ENCODE results near the gene CHID1. TPM values are rescaled to one million over a fixed set of nuclear protein-coding genes. Genes with fewer than 3 reads are reported as not detected.

CHID1 gene
- total RNA-seq, 4 donors from 2014 or later, result 37.4 to 55.4 (median 47.2) TPM

DNA sequence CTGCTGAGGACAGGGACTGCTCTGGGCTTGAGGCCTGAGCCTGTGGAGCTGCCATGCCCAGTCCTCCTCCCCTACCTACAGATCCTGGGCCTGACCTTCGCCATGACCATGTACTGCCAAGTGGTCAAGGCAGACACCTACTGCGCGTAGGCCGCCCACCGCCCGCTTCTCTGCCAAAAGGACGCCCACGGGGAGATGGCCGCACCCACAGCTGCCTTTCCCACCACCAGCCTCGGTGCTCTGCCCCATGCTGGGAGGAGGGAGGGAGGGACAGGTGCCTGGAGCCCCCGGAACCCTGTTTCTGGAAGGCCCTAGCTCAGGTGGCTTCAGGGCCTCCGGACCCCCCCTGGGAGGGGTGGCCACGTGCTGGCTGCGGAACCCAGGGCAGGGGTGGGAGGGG, 44.1 kb downstream of the CHID1 start:
- no peak for DNase-seq (ENCODE audit: extremely low spot score)
- Histone ChIP-seq H3K9me3 (no peaks in the 10 kb centered on the region), H3K4me1 (peaks cover 7 to 12% (median 10%) of the 10 kb centered on the region in 4 donors), H3K27ac (replicated peaks in 1 of 4) (no peak overlapping the region), H3K27me3 (no peaks in the 10 kb centered on the region), H3K36me3 (peaks cover 36 to 76% (median 57%) of the 10 kb centered on the region in 4 donors), H3K4me3 (no peak overlapping the region)
- TF ChIP-seq POLR2A (IDR thresholded peaks at IDR 0.05; ENCODE audit: low read depth) (no peak), EP300 (IDR thresholded peaks at IDR 0.05) (no peak), POLR2AphosphoS5 (IDR thresholded peaks at IDR 0.05) (no peak)
- TF ChIP-seq, protein P1, sequence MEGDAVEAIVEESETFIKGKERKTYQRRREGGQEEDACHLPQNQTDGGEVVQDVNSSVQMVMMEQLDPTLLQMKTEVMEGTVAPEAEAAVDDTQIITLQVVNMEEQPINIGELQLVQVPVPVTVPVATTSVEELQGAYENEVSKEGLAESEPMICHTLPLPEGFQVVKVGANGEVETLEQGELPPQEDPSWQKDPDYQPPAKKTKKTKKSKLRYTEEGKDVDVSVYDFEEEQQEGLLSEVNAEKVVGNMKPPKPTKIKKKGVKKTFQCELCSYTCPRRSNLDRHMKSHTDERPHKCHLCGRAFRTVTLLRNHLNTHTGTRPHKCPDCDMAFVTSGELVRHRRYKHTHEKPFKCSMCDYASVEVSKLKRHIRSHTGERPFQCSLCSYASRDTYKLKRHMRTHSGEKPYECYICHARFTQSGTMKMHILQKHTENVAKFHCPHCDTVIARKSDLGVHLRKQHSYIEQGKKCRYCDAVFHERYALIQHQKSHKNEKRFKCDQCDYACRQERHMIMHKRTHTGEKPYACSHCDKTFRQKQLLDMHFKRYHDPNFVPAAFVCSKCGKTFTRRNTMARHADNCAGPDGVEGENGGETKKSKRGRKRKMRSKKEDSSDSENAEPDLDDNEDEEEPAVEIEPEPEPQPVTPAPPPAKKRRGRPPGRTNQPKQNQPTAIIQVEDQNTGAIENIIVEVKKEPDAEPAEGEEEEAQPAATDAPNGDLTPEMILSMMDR (IDR thresholded peaks at IDR 0.05), result no peak
- intact Hi-C loops (cut with DNase I), result no loop called here
- WGBS, result 77% methylated on average over 7 of the region's 14 CpGs

DNA sequence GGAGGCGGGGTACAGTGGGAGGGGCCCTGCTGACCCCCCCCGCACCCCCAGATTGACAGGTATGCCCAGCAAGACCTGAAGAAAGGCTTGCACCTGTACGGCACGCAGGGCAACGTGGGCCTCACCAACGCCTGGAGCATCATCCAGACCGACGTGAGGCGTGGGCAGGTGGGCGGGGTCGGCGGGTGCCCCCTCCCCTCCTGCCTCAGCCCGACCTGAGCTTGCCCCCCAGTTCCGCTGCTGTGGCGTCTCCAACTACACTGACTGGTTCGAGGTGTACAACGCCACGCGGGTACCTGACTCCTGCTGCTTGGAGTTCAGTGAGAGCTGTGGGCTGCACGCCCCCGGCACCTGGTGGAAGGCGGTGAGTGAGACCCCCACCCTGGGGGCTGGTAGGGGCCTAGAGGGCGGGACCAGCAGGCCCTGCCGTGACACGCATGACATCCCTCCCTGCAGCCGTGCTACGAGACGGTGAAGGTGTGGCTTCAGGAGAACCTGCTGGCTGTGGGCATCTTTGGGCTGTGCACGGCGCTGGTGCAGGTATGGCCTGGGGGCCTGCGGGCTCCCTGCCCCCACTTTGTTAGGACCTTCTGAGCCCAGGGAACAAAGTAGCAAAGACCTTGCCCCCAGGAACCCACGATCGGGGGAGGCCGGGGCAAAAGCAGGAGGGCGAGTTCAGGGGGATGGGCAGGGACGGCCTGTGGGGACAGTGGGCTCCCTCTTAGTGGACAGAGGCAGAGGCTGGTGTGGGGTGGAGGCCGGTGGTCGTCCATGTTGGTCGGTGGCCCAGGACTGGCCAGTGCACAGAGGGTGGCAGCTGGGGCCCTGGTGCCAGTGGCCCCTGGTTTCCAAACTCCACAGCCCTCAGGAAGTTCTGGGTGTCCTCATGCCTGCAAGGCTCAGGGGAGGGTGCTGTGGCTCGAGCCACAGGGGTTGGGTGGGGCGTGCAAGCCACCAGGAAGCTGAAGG, 44.9 kb downstream of the CHID1 start:
- peaks cover 7 to 14% (median 11%) of the 10 kb centered on the region in 4 donors for H3K4me1 ChIP-seq
- no peaks in the 10 kb centered on the region for H3K9me3 ChIP-seq
- H3K36me3 ChIP-seq, result peaks cover 36 to 76% (median 57%) of the 10 kb centered on the region in 4 donors
- TF ChIP-seq EP300 (IDR thresholded peaks at IDR 0.05), result no peak
- TF ChIP-seq POLR2A (IDR thresholded peaks at IDR 0.05; ENCODE audit: low read depth), result no peak
- TF ChIP-seq, protein P1 (IDR thresholded peaks at IDR 0.05), result no peak
- no peak for TF ChIP-seq POLR2AphosphoS5 (IDR thresholded peaks at IDR 0.05)
- no peak for DNase-seq (ENCODE audit: extremely low spot score)
- H3K27me3 ChIP-seq, result no peaks in the 10 kb centered on the region
- no peak overlapping the region for H3K4me3 ChIP-seq
- 91% methylated on average over 14 of the region's 41 CpGs for WGBS
- intact Hi-C loops (cut with DNase I), result no loop called here
- no peak overlapping the region for H3K27ac ChIP-seq (replicated peaks in 1 of 4)

DNA sequence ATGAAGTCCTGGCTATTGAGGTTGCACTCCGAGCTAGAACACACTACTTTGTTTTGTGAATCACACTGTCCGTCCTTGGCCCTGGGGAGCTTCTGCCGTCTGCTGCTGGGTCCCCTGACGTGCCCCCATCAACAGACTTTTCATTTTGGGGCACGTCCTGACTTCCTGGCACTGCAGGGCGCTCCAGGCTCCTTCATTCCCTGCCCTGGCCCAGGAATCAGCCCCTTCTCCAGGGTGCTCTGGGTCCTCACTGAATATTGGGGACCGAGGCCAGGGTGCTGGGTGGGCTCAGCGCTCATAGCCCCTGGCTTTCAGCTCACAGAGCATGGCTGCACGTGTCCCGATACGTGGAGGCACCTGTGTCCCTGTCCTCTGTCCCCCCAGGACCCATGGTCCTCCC, 45.7 kb downstream of the CHID1 start:
- intact Hi-C loops (cut with DNase I), result no loop called here
- no peak for TF ChIP-seq EP300 (IDR thresholded peaks at IDR 0.05)
- no peak for TF ChIP-seq POLR2AphosphoS5 (IDR thresholded peaks at IDR 0.05)
- TF ChIP-seq, protein P1 (IDR thresholded peaks at IDR 0.05), result no peak
- TF ChIP-seq POLR2A (IDR thresholded peaks at IDR 0.05; ENCODE audit: low read depth), result no peak
- WGBS, result 85% methylated on average over 9 of the region's 11 CpGs
- Histone ChIP-seq H3K4me3 (no peak overlapping the region), H3K27me3 (no peaks in the 10 kb centered on the region), H3K27ac (replicated peaks in 1 of 4) (no peak overlapping the region), H3K4me1 (peaks cover 14 to 22% (median 19%) of the 10 kb centered on the region in 4 donors), H3K9me3 (no peaks in the 10 kb centered on the region), H3K36me3 (peaks cover 36 to 76% (median 56%) of the 10 kb centered on the region in 4 donors)
- DNase-seq (ENCODE audit: extremely low spot score), result no peak

DNA sequence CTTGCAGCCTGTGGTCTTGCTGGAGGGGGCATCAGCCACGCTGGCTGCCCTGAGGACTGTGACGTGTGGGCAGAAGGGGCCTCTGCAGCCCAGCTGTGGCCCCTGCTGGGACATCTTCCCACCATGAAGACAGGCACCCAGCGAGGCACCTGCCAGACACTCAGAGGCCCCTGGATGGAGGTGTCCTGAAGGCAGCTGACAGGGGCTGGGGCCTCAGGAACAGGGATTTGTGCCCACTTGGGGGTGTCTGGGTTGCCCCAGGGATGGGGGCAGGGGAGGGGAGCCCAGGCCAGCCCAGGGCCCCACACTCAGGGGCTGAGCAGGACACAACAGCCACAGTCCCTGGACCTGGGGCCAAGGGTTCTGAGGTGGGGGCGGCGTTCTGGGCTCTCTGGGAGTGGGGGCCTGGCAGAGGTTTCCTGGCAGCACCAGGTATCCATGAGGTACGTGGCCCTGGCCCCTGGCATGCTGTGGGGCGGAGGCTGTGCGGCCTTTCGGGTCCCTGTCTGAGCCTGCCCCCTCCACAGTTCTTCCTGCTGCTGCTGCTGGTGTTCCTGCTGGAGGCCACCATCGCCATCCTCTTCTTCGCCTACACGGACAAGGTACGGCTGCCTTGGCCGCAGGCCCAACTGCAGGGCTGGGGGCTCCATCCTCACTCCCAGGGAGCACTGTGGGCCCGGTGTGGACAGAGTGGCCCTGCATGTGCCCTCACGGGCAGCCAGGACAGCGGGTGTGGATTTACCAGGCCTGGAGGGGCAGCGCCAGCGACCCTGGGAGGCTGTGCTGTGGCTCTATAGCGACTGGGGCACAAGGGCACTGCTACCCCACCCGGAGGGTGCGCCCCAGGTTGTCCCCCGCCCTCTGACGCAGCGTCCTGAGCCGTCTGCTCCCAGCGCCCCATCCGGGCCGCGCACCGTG, 46.4 kb downstream of the CHID1 start:
- no peaks in the 10 kb centered on the region for H3K27me3 ChIP-seq
- TF ChIP-seq POLR2AphosphoS5 (IDR thresholded peaks at IDR 0.05), result no peak
- no peak for TF ChIP-seq EP300 (IDR thresholded peaks at IDR 0.05)
- TF ChIP-seq, protein P1 (IDR thresholded peaks at IDR 0.05), result no peak
- TF ChIP-seq POLR2A (IDR thresholded peaks at IDR 0.05; ENCODE audit: low read depth), result no peak
- no peaks in the 10 kb centered on the region for H3K9me3 ChIP-seq
- 94% methylated on average over 9 of the region's 31 CpGs for WGBS
- H3K27ac ChIP-seq (replicated peaks in 1 of 4), result no peak overlapping the region
- H3K4me1 ChIP-seq, result peaks cover 20 to 30% (median 26%) of the 10 kb centered on the region in 4 donors
- DNase-seq (ENCODE audit: extremely low spot score), result no peak
- peaks cover 36 to 69% (median 51%) of the 10 kb centered on the region in 4 donors for H3K36me3 ChIP-seq
- intact Hi-C loops (cut with DNase I), result no loop called here
- H3K4me3 ChIP-seq, result no peak overlapping the region

Data from esophagus muscularis mucosa (tissue), 4 donors.